Glomerular visceral epithelial cell (primary cell): Measurements from ENCODE around the gene YARS1.
A peak's percentile ranks its signal among the peaks of the same experiment; 100 is the strongest.

Source experiments
- DNase-seq: peaks from one replicate; pipeline ENCODE4 v3.0.0-alpha.2; 2016; ENCODE audit errors: extremely low spot score

The YARS1 gene

GRCh38 chr1:32780628-32781234 lies 36.4 kb downstream of the YARS1 start:
- DNase-seq, result no peak

- no peak for DNase-seq
Observed at GRCh38 chr1:32780005-32780404, 37.2 kb downstream of the YARS1 start.

GRCh38 chr1:32779242-32779641 lies 37.9 kb downstream of the YARS1 start:
- DNase-seq, result no peak

- peak; percentile 68 for DNase-seq
Observed at GRCh38 chr1:32775640-32776337, 41.4 kb downstream of the YARS1 start.

- peak; percentile 96 for DNase-seq
Observed at GRCh38 chr1:32774950-32775634, 42.1 kb downstream of the YARS1 start.

GRCh38 chr1:32774464-32774808 lies 42.7 kb downstream of the YARS1 start:
- DNase-seq, result no peak

GRCh38 chr1:32773764-32774463 lies 43.2 kb downstream of the YARS1 start:
- no peak for DNase-seq

- DNase-seq, result peak; percentile 82
Observed at GRCh38 chr1:32773018-32773763, 44.0 kb downstream of the YARS1 start.

- no peak for DNase-seq
Observed at GRCh38 chr1:32772281-32773017, 44.7 kb downstream of the YARS1 start.

GRCh38 chr1:32771561-32772280 lies 45.4 kb downstream of the YARS1 start:
- no peak for DNase-seq

GRCh38 chr1:32770741-32771548 lies 46.2 kb downstream of the YARS1 start:
- DNase-seq, result no peak

GRCh38 chr1:32770221-32770731 lies 46.9 kb downstream of the YARS1 start:
- no peak for DNase-seq

GRCh38 chr1:32769524-32770220 lies 47.5 kb downstream of the YARS1 start:
- no peak for DNase-seq

GRCh38 chr1:32768110-32768850 lies 48.9 kb downstream of the YARS1 start:
- no peak for DNase-seq

- no peak for DNase-seq
Observed at GRCh38 chr1:32767641-32768040, 49.5 kb downstream of the YARS1 start.

GRCh38 chr1:32767156-32767555 lies 50.0 kb downstream of the YARS1 start:
- no peak for DNase-seq

GRCh38 chr1:32766328-32766972 lies 50.7 kb downstream of the YARS1 start:
- DNase-seq, result no peak
